ENCODE measurements around the gene CYP4A11. TPM values are rescaled to one million over a fixed set of nuclear protein-coding genes. Genes with fewer than 3 reads are reported as not detected.
"Not testable (repeated sequence)": the region's sequence is repeated elsewhere in the genome, so short reads cannot be mapped to it uniquely, and the experiment has no call there.

The CYP4A11 gene
- total RNA-seq, 1 donor from 2014 or later = not detected

DNA sequence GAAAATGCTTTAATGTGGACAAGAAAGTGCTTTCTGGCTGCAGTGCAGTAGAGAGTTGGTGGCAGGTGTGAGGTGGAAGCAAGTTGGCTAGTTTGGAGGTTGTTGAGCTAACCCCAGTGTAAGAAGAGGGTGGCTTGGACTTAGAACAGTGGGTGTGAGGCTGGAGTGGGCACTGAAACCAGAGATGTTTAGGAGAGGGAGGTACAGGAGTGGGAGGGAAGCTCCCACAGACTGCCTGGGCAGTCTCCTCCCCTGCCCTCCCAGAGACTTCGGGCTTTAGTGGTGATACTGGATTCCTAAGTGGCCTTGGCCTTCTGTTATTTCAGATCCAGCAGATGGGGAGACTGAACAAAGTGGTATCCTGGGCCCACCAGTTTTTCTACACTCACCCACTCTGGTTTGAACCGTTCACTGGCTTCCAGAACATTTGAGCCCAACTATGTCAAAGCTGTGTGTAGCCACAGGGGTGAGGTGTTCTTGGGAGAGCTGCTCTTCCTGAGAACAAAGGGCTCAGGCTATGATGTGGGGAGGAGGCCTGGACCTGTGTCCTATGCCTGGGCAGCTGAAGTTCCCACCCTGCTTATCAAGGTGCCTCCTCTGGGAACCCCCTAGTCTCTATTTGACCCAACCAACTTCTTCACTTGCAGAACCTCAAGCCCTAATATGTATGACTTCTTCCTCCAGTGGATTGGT is 19.9 kb upstream of the CYP4A11 start:
- Histone ChIP-seq H3K27me3 (ENCODE audit: control insufficient read depth, insufficient read depth, low read length) (no peaks in the 10 kb centered on the region), H3K4me3 (ENCODE audit: low read depth, low read length) (no peak overlapping the region), H3K36me3 (ENCODE audit: control insufficient read depth, insufficient read depth, low read length) (no peaks in the 10 kb centered on the region)
- DNase-seq (ENCODE audit: low read depth) = no peak
- TF ChIP-seq, protein P1, sequence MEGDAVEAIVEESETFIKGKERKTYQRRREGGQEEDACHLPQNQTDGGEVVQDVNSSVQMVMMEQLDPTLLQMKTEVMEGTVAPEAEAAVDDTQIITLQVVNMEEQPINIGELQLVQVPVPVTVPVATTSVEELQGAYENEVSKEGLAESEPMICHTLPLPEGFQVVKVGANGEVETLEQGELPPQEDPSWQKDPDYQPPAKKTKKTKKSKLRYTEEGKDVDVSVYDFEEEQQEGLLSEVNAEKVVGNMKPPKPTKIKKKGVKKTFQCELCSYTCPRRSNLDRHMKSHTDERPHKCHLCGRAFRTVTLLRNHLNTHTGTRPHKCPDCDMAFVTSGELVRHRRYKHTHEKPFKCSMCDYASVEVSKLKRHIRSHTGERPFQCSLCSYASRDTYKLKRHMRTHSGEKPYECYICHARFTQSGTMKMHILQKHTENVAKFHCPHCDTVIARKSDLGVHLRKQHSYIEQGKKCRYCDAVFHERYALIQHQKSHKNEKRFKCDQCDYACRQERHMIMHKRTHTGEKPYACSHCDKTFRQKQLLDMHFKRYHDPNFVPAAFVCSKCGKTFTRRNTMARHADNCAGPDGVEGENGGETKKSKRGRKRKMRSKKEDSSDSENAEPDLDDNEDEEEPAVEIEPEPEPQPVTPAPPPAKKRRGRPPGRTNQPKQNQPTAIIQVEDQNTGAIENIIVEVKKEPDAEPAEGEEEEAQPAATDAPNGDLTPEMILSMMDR (IDR thresholded peaks at IDR 0.05; ENCODE audit: insufficient read depth, low read length, severe bottlenecking) = no peak
- FAIRE-seq = no peak

DNA sequence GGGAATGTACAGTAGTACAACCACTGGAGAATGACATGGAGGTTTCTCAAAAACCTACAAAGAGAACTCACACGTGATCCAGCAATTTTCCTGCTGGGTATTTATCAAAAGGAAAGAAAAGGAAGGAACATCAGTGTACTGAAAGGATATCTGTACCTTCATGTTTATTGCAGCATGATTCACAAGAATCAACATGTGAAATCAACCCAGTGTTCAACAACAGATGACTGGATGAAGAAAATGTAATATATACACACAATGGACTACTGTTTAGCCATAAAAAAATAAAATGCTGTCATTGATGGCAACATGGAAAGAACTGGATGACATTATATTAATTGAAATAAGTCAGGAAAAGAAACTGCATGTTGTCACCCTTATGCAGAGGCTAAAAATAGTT is 19.0 kb upstream of the CYP4A11 start:
- H3K36me3 ChIP-seq (ENCODE audit: control insufficient read depth, insufficient read depth, low read length) = no peaks in the 10 kb centered on the region
- no peaks in the 10 kb centered on the region for H3K27me3 ChIP-seq (ENCODE audit: control insufficient read depth, insufficient read depth, low read length)
- peak; percentile 25 for DNase-seq (ENCODE audit: low read depth)
- no peak overlapping the region for H3K4me3 ChIP-seq (ENCODE audit: low read depth, low read length)
- FAIRE-seq = no peak
- TF ChIP-seq, protein P1 (IDR thresholded peaks at IDR 0.05; ENCODE audit: insufficient read depth, low read length, severe bottlenecking) = no peak

DNA sequence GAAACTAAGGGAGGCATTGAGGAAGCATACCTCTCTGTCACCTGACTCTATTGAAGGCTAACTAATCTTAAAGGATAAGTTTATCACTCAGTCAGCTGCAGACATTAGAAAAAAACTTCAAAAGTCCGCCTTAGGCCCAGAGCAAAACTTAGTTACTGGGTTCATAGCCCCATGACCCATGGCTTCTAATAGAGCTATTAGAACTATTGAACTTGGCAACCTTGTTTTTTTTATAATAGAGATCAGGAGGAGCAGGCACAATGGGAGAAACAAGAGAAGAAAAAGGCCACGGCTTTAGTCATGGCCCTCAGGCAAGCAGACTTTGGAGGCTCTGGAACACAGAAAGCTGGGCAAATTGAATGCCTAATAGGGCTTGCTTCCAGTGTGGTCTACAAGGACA is 13.8 kb upstream of the CYP4A11 start:
- H3K4me3 ChIP-seq (ENCODE audit: low read depth, low read length); DNase-seq (ENCODE audit: low read depth); FAIRE-seq; H3K36me3 ChIP-seq (ENCODE audit: control insufficient read depth, insufficient read depth, low read length); H3K27me3 ChIP-seq (ENCODE audit: control insufficient read depth, insufficient read depth, low read length): not testable (repeated sequence)

DNA sequence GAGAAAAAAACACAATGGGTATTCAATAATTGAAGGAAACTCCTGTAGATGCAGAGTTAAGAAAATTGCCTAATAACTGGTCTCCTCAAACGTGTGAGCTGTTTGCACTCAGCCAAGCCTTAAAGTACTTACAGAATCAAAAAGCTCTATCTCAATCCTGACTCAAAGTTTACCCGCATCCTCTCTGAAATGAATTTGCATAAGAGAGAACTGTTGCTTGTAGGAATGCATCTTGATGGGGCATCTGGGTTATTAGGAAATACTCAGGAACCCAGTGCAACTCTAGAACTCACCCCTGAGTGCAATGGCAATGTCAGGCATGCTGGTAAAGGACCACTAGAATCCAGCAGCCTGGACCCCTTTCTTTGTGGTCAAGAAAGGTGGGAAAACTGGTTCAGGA is 12.6 kb upstream of the CYP4A11 start:
- H3K27me3 ChIP-seq (ENCODE audit: control insufficient read depth, insufficient read depth, low read length); DNase-seq (ENCODE audit: low read depth); H3K4me3 ChIP-seq (ENCODE audit: low read depth, low read length); H3K36me3 ChIP-seq (ENCODE audit: control insufficient read depth, insufficient read depth, low read length); FAIRE-seq: not testable (repeated sequence)

DNA sequence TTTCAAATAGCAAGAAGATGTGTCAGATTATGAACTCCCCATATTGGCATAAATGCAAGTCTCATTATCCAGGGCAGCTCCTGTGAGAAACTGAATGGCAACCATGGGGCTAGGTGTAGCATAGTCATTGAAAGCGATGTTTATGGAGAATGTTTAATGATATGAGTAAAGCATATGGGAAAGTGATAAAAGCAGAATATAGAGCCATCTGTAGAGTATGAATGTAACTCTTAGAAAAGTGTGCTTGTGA is 8.1 kb upstream of the CYP4A11 start:
- not testable (repeated sequence) for H3K36me3 ChIP-seq (ENCODE audit: control insufficient read depth, insufficient read depth, low read length); DNase-seq (ENCODE audit: low read depth); H3K4me3 ChIP-seq (ENCODE audit: low read depth, low read length); H3K27me3 ChIP-seq (ENCODE audit: control insufficient read depth, insufficient read depth, low read length); FAIRE-seq

DNA sequence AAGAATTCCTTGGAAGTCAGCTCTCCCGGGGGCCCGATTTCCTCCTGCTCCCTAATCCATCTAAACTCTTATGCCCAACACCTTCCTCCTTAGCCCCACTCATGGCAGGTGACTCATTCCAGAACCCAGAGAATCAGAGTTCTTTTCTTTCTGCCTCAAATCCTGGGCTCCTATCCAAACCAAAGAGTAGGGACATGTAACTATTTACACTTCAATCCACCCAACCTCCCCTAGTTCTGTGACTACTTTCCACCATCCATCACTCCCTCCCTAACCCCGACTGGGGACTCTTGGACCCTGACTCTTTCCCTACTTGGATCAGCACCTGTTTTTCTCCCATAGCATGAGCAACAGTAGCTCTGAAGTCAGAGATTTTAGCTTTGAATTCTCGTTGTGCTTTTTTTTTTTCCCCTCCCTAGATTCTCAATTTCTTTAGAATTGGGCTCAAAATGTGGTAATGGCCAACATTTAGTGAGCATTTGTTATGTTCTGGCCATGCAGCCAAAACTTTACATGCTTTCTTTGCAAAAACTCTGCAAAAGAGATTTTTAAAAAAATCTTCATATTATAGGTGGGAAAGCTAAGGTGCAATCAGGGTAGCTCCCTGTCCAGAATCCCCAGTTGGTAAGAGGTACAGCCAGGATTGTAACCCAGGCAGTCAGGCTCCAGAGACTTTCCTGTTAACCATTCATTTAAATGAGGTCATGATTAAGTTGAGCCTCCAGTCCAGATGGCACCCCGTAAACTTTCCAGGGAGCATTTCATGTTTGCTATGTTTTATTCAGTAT is 7.5 kb upstream of the CYP4A11 start:
- no peak for FAIRE-seq
- DNase-seq (ENCODE audit: low read depth) = peak; percentile 58
- H3K36me3 ChIP-seq (ENCODE audit: control insufficient read depth, insufficient read depth, low read length) = no peaks in the 10 kb centered on the region
- no peak overlapping the region for H3K4me3 ChIP-seq (ENCODE audit: low read depth, low read length)
- TF ChIP-seq, protein P1 (IDR thresholded peaks at IDR 0.05; ENCODE audit: insufficient read depth, low read length, severe bottlenecking) = no peak
- H3K27me3 ChIP-seq (ENCODE audit: control insufficient read depth, insufficient read depth, low read length) = peaks cover 4% of the 10 kb centered on the region

DNA sequence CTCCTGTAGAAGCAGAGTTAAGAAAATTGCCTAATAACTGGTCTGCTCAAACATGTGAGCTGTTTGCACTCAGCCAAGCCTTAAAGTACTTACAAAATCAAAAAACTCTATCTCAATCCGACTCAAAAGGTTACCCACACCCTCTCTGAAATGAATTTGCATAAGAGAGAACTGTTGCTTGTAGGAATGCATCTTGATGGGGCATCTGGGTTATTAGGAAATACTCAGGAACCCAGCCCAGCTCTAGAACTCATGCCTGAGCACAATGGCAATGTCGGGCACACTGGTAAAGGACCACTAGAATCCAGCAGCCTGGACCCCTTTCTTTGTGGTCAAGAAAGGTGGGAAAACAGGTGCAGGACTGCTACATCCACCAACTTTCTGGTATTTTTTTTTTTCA is 6.4 kb upstream of the CYP4A11 start:
- DNase-seq (ENCODE audit: low read depth); H3K27me3 ChIP-seq (ENCODE audit: control insufficient read depth, insufficient read depth, low read length); H3K36me3 ChIP-seq (ENCODE audit: control insufficient read depth, insufficient read depth, low read length); H3K4me3 ChIP-seq (ENCODE audit: low read depth, low read length): not testable (repeated sequence)
- peak; percentile 75 for FAIRE-seq

DNA sequence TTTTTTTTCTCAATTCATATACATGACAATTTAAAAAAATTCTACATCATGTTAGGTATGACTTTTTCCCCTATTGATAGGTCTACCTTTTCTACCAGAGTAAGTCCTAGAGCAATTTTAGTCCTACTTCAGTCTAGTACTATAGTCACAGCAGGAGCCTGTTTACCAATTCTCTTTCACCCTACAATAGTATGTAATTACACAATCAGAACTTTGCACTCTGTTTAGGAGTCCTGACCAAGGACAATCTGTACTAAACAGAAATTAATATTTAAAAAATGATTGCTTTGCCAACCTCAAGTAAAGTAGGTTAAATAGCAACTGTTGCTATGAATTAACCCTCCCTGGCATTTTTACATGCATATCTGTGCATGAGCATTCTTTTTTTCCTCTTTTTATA is 810 bp upstream of the CYP4A11 start:
- no peaks in the 10 kb centered on the region for H3K36me3 ChIP-seq (ENCODE audit: control insufficient read depth, insufficient read depth, low read length)
- TF ChIP-seq, protein P1 (IDR thresholded peaks at IDR 0.05; ENCODE audit: insufficient read depth, low read length, severe bottlenecking) = no peak
- FAIRE-seq = no peak
- H3K27me3 ChIP-seq (ENCODE audit: control insufficient read depth, insufficient read depth, low read length) = no peaks in the 10 kb centered on the region
- no peak overlapping the region for H3K4me3 ChIP-seq (ENCODE audit: low read depth, low read length)
- DNase-seq (ENCODE audit: low read depth) = no peak

All from bronchial epithelial cell (primary cell).